ENCODE data around the gene ZHX3.

Gene ZHX3

GRCh38 chr20:41178904-41179432, 138.6 kb downstream of the ZHX3 start:
- TF ChIP-seq REST (IDR thresholded peaks at IDR 0.05; ENCODE audit: insufficient replicate concordance, low read depth), result no peak
- no peak for TF ChIP-seq SPI1 (IDR thresholded peaks at IDR 0.05; ENCODE audit: borderline replicate concordance, low read depth)
- Histone ChIP-seq H3K27me3 (ENCODE audit: insufficient read depth, poor library complexity, severe bottlenecking) (no peaks in the 10 kb centered on the region), H3K27ac (replicated peaks) (no peak overlapping the region), H3K4me3 (replicated peaks; ENCODE audit: insufficient read depth, low read length) (no peak overlapping the region)
- no peak for DNase-seq (ENCODE audit: low read depth in 1 of 2, low spot score in 1 of 2)

GRCh38 chr20:41178495-41178894, 139.0 kb downstream of the ZHX3 start:
- Histone ChIP-seq H3K27ac (replicated peaks) (no peak overlapping the region), H3K4me3 (replicated peaks; ENCODE audit: insufficient read depth, low read length) (no peak overlapping the region), H3K27me3 (ENCODE audit: insufficient read depth, poor library complexity, severe bottlenecking) (no peaks in the 10 kb centered on the region)
- DNase-seq (ENCODE audit: low read depth in 1 of 2, low spot score in 1 of 2), result no peak
- no peak for TF ChIP-seq GABPA (IDR thresholded peaks at IDR 0.05; ENCODE audit: low read depth)
- no peak for TF ChIP-seq CTCF (IDR thresholded peaks at IDR 0.05; ENCODE audit: insufficient read depth, low read length)
- TF ChIP-seq POLR2AphosphoS5 (IDR thresholded peaks at IDR 0.05; ENCODE audit: low read depth), result no peak
- no peak for TF ChIP-seq SPI1 (IDR thresholded peaks at IDR 0.05; ENCODE audit: borderline replicate concordance, low read depth)
- no peak for TF ChIP-seq REST (IDR thresholded peaks at IDR 0.05; ENCODE audit: insufficient replicate concordance, low read depth)

GRCh38 chr20:41177636-41178035, 139.9 kb downstream of the ZHX3 start:
- H3K4me3 ChIP-seq (replicated peaks; ENCODE audit: insufficient read depth, low read length), result no peak overlapping the region
- H3K27ac ChIP-seq (replicated peaks), result no peak overlapping the region
- TF ChIP-seq GABPA (IDR thresholded peaks at IDR 0.05; ENCODE audit: low read depth) (no peak), CTCF (IDR thresholded peaks at IDR 0.05; ENCODE audit: insufficient read depth, low read length) (no peak), REST (IDR thresholded peaks at IDR 0.05; ENCODE audit: insufficient replicate concordance, low read depth) (no peak), SPI1 (IDR thresholded peaks at IDR 0.05; ENCODE audit: borderline replicate concordance, low read depth) (no peak), POLR2AphosphoS5 (IDR thresholded peaks at IDR 0.05; ENCODE audit: low read depth) (no peak)
- no peaks in the 10 kb centered on the region for H3K27me3 ChIP-seq (ENCODE audit: insufficient read depth, poor library complexity, severe bottlenecking)
- DNase-seq (ENCODE audit: low read depth in 1 of 2, low spot score in 1 of 2), result no peak
